Testis (tissue), 2 donors: ENCODE results near the gene GAS2L2.

Experiments used
- CTCF ChIP-seq, 3 experiments: fragments of 450-650 bp in 2 of 3; fragments of 200-600 bp in 1 of 3; sonication (generic) in 1 of 3; IDR thresholded peaks; one replicate each; pipeline ENCODE4 v1.5.1; 2016 to 2019; ENCODE audit warnings: antibody characterized with exemption in 3 of 3, mild to moderate bottlenecking in 2 of 3, moderate library complexity in 1 of 3
- POLR2A ChIP-seq: fragments of 450-650 bp; IDR thresholded peaks from one replicate; pipeline ENCODE4 v1.6.1; 2017; ENCODE audit warnings: antibody characterized with exemption, mild to moderate bottlenecking, moderate library complexity

- TF ChIP-seq POLR2A (no peak), CTCF (IDR thresholded peaks at IDR 0.05) (no peak)
These were observed 27.9 kb upstream of the GAS2L2 start for GRCh38 chr17:35780950-35781349.
